PC-9 (cell line): ENCODE measurements around the gene PSMD2.

Source experiments
- CTCF ChIP-seq: fragments of 200-600 bp; sonication (generic); conservative IDR thresholded peaks from 2 replicates; pipeline ENCODE4 v1.6.1; 2017; ENCODE audit warnings: mixed run types, antibody characterized with exemption, mild to moderate bottlenecking, moderate library complexity
- EZH2 ChIP-seq: fragments of 200-600 bp; sonication (generic); IDR thresholded peaks from 2 replicates; pipeline ENCODE4 v1.8.0; 2017; ENCODE audit warnings: antibody characterized with exemption, low read depth

DNA sequence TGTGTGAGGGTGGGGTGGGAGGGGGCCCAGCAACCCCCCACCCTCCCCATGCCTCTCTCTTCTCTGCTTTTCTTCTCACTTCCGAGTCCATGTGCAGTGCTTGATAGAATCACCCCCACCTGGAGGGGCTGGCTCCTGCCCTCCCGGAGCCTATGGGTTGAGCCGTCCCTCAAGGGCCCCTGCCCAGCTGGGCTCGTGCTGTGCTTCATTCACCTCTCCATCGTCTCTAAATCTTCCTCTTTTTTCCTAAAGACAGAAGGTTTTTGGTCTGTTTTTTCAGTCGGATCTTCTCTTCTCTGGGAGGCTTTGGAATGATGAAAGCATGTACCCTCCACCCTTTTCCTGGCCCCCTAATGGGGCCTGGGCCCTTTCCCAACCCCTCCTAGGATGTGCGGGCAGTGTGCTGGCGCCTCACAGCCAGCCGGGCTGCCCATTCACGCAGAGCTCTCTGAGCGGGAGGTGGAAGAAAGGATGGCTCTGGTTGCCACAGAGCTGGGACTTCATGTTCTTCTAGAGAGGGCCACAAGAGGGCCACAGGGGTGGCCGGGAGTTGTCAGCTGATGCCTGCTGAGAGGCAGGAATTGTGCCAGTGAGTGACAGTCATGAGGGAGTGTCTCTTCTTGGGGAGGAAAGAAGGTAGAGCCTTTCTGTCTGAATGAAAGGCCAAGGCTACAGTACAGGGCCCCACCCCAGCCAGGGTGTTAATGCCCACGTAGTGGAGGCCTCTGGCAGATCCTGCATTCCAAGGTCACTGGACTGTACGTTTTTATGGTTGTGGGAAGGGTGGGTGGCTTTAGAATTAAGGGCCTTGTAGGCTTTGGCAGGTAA lies 46.5 kb downstream of the PSMD2 start:
- TF ChIP-seq CTCF = peak; percentile 86
- no peak for TF ChIP-seq EZH2
